Medulla oblongata (tissue), 1 donor: ENCODE data around the gene FADS1.
A peak's percentile ranks its signal among the peaks of the same experiment; 100 is the strongest.

Experiments used
- DNase-seq: peaks from one replicate; pipeline ENCODE4 v3.0.0-alpha.2; 2015; ENCODE audit errors: extremely low spot score

Gene FADS1

GRCh38 chr11:61762798-61763197 is 54.0 kb downstream of the FADS1 start:
- DNase-seq: no peak

GRCh38 chr11:61762223-61762615 is 54.6 kb downstream of the FADS1 start:
- DNase-seq: no peak

GRCh38 chr11:61761440-61762222 is 55.2 kb downstream of the FADS1 start:
- DNase-seq: no peak

- DNase-seq: peak; percentile 91
Measured at GRCh38 chr11:61760946-61761345, 55.9 kb downstream of the FADS1 start.

GRCh38 chr11:61757213-61757862 is 59.5 kb downstream of the FADS1 start:
- DNase-seq: no peak

GRCh38 chr11:61756452-61757212 is 60.2 kb downstream of the FADS1 start:
- no peak for DNase-seq

- DNase-seq: no peak
Measured at GRCh38 chr11:61756147-61756451, 60.7 kb downstream of the FADS1 start.

- no peak for DNase-seq
Measured at GRCh38 chr11:61754534-61755482, 62.0 kb downstream of the FADS1 start.

GRCh38 chr11:61753672-61754071 is 63.1 kb downstream of the FADS1 start:
- no peak for DNase-seq

- no peak for DNase-seq
Measured at GRCh38 chr11:61752925-61753521, 63.8 kb downstream of the FADS1 start.

- peak; percentile 64 for DNase-seq
Measured at GRCh38 chr11:61752117-61752924, 64.5 kb downstream of the FADS1 start, which contains the start of gene MYRF. Gene MYRF (plus strand): TSS chr11:61752636. CDS start chr11:61752745, 109 bp downstream.

- no peak for DNase-seq
Measured at GRCh38 chr11:61751384-61751783, 65.4 kb downstream of the FADS1 start.

GRCh38 chr11:61750631-61751273 is 66.1 kb downstream of the FADS1 start:
- no peak for DNase-seq
